Spleen (tissue), 11 donors: ENCODE data around the gene VWA3B. TPM values are rescaled to one million over a fixed set of nuclear protein-coding genes. Genes with fewer than 3 reads are reported as not detected.

ENCODE experiments used
- DNase-seq: peaks from one replicate; pipeline ENCODE4 v3.0.0-alpha.2; 2020
- H3K27ac ChIP-seq, 8 donors: fragments of 200-600 bp; sonication (generic) in 7 of 8; 1 replicate in 4 of 8; 2 replicates in 4 of 8; pipeline versions ENCODE4 v1.5.0 to v1.8.0; 2016 to 2021; ENCODE audit warnings: inconsistent platforms in 4 of 8, mild to moderate bottlenecking in 4 of 8, moderate library complexity in 1 of 8
- H3K27me3 ChIP-seq, 7 donors: fragments of 200-600 bp; sonication (generic) in 6 of 7; replicated peaks in 1 of 7; 1 replicate in 4 of 7; 2 replicates in 3 of 7; pipeline versions ENCODE4 v1.5.0 to v1.8.0; 2016 to 2021; ENCODE audit warnings: inconsistent platforms in 3 of 7, mild to moderate bottlenecking in 1 of 7
- H3K36me3 ChIP-seq, 6 donors: fragments of 200-600 bp; sonication (generic) in 5 of 6; 1 replicate in 4 of 6; 2 replicates in 2 of 6; pipeline versions ENCODE4 v1.5.0 to v1.8.0; 2016 to 2021; ENCODE audit warnings: inconsistent platforms in 2 of 6
- H3K4me1 ChIP-seq, 6 donors: fragments of 200-600 bp; sonication (generic) in 5 of 6; 1 replicate in 3 of 6; 2 replicates in 3 of 6; pipeline versions ENCODE4 v1.5.0 to v1.8.0; 2016 to 2021; ENCODE audit warnings: inconsistent platforms in 3 of 6
- H3K4me3 ChIP-seq, 8 donors: fragments of 200-600 bp; sonication (generic) in 7 of 8; 1 replicate in 4 of 8; 2 replicates in 4 of 8; pipeline versions ENCODE4 v1.5.0 to v1.8.0; 2016 to 2021; ENCODE audit warnings: inconsistent platforms in 4 of 8, mild to moderate bottlenecking in 4 of 8, moderate library complexity in 2 of 8
- H3K9me3 ChIP-seq, 8 donors: fragments of 200-600 bp; sonication (generic) in 7 of 8; 1 replicate in 4 of 8; 2 replicates in 4 of 8; pipeline versions ENCODE4 v1.5.0 to v1.8.0; 2016 to 2021; ENCODE audit warnings: inconsistent platforms in 4 of 8
- POLR2A ChIP-seq, 3 donors: fragments of 450-650 bp; IDR thresholded peaks; one replicate each; pipeline ENCODE4 v1.5.1; 2017; ENCODE audit warnings: antibody characterized with exemption in 3 of 3, mild to moderate bottlenecking in 1 of 3
- POLR2AphosphoS5 ChIP-seq, 3 donors: sonication (generic); formaldehyde crosslinking; IDR thresholded peaks; one replicate each; pipeline ENCODE4 v1.5.1; 2017; ENCODE audit warnings: antibody characterized with exemption in 3 of 3
- WGBS, 5 donors: extraction: QIAGEN DNeasy Blood & Tissue Kit in 3 of 5; methylation state at CpG; one replicate each; pipeline versions ENCODE4 v1.1.5 to v1.1.7; 2013 to 2018; 5-methylcytosine and 5-hydroxymethylcytosine counted together
- intact Hi-C: fragments of 100-400 bp; cut with DNase I; formaldehyde crosslinking; loops from one replicate; pipeline ENCODE4 v1.15.0; 2023; ENCODE audit warnings: low total_unique reads
- polyA plus RNA-seq, 3 donors: library from polyadenylated mRNA; stranded (reverse); fragments of 200-250 nt; gene quantifications; one replicate each; pipeline ENCODE4 v1.2.1, GENCODE V29; 2013
- total RNA-seq, 7 donors: library from RNA; depleted of rRNA in 3 of 7; stranded (reverse); fragments of >200 nt in 3 of 7; fragmentation: NEBNext Ultra II Directional in 4 of 7; extraction: Animal tissue kit (Norgen Biotek cat#: 25700) in 4 of 7; gene quantifications; one replicate each; pipeline versions ENCODE4 v1.1.0 to v1.2.1, GENCODE V29; 2016 to 2021
- TF ChIP-seq, protein P1 (sequence below), 11 experiments: fragments of 200-600 bp in 7 of 11; fragments of 450-650 bp in 4 of 11; sonication (generic) in 4 of 11; IDR thresholded peaks in 8 of 11; conservative IDR thresholded peaks in 3 of 11; 1 replicate in 7 of 11; 2 replicates in 4 of 11; pipeline versions ENCODE4 v1.4.0 to v1.8.0; 2016 to 2021; ENCODE audit warnings: antibody characterized with exemption in 11 of 11, inconsistent platforms in 4 of 11, mild to moderate bottlenecking in 1 of 11
- donor health status: healthy with polysubstance abuse.
- donor health status: DM: no; HTN: no; CAD: no; lungs with moderate emphysema.
- donor health status: DM: no; HTN: no; CAD: no.
- donor health status: Bipolar disorder and iron deficiency.
- donor health status: healthy.
- donor health status: DM: no; HTN: no; CAD: no.
- donor health status: DM: yes; HTN: yes; CAD: no.

VWA3B gene
- total and polyA plus RNA-seq, 10 donors: 0.02 to 0.13 TPM; not detected in 8

DNA sequence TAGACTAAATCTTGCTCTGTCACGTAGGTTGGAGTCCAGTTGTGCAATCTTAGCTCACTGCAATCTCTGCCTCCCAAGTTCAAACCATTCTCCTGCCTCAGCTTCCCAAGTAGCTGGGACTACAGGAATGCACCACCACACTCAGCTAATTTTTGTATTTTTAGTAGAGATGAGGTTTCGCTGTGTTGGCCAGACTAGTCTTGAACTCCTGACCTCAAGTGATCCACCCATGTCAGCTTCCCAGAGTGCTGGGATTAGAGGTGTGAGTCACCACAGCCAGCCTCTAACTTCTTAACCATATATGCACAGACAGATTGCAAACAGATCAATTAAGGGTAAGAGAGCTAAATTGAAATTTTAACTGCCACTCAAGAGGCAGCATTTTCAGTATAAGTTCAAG is 237.2 kb downstream of the VWA3B start:
- WGBS, 5 donors: 67 to 83% (median 75%) methylated on average over 2 of the region's 2 CpGs

DNA sequence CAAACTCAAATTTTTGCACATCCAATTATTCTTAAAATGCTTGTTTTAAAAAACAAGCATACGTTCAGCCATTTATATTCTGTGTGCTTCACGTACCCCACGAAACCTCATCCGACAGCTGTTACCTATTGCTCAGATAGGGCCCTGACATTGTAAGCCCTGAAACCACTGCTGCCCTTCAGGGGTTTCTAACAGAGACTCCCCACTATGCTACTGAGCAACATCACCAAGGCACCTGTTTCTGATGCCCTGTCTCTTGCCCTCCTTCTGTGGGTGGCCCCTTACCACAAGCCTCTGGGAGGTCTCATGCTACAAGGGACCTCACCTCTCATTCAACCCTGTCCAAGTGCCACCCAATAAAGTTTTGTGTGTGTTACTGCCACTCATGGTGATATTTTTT is 240.8 kb downstream of the VWA3B start:
- no peak overlapping the region for H3K27ac ChIP-seq
- no peaks in the 10 kb centered on the region for H3K36me3 ChIP-seq
- no peaks in the 10 kb centered on the region for H3K4me1 ChIP-seq
- 93 to 96% (median 95%) methylated on average over 4 of the region's 4 CpGs for WGBS, 5 donors
- DNase-seq: no peak
- H3K4me3 ChIP-seq: no peak overlapping the region
- no peak for TF ChIP-seq POLR2AphosphoS5 (IDR thresholded peaks at IDR 0.05)
- H3K9me3 ChIP-seq: peaks cover 0 to 27% (median 20%) of the 10 kb centered on the region in 8 donors
- intact Hi-C loops: no loop called here
- H3K27me3 ChIP-seq: peaks cover 0 to 4% (median 0%) of the 10 kb centered on the region in 7 donors

More for the DNA sequence above, 237.2 kb downstream of the VWA3B start:
- Histone ChIP-seq H3K27me3 (peaks cover 0 to 10% (median 0%) of the 10 kb centered on the region in 7 donors), H3K27ac (no peak overlapping the region), H3K9me3 (peaks cover 0 to 63% (median 55%) of the 10 kb centered on the region in 8 donors), H3K4me1 (no peaks in the 10 kb centered on the region), H3K36me3 (no peaks in the 10 kb centered on the region), H3K4me3 (no peak overlapping the region)
- intact Hi-C loops: no loop called here
- DNase-seq: no peak
- TF ChIP-seq POLR2A (IDR thresholded peaks at IDR 0.05) (no peak), POLR2AphosphoS5 (IDR thresholded peaks at IDR 0.05) (no peak)
- TF ChIP-seq, protein P1, sequence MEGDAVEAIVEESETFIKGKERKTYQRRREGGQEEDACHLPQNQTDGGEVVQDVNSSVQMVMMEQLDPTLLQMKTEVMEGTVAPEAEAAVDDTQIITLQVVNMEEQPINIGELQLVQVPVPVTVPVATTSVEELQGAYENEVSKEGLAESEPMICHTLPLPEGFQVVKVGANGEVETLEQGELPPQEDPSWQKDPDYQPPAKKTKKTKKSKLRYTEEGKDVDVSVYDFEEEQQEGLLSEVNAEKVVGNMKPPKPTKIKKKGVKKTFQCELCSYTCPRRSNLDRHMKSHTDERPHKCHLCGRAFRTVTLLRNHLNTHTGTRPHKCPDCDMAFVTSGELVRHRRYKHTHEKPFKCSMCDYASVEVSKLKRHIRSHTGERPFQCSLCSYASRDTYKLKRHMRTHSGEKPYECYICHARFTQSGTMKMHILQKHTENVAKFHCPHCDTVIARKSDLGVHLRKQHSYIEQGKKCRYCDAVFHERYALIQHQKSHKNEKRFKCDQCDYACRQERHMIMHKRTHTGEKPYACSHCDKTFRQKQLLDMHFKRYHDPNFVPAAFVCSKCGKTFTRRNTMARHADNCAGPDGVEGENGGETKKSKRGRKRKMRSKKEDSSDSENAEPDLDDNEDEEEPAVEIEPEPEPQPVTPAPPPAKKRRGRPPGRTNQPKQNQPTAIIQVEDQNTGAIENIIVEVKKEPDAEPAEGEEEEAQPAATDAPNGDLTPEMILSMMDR (IDR thresholded peaks at IDR 0.05 in 8 of 11, conservative IDR thresholded peaks at IDR 0.05 in 3 of 11): no peak

DNA sequence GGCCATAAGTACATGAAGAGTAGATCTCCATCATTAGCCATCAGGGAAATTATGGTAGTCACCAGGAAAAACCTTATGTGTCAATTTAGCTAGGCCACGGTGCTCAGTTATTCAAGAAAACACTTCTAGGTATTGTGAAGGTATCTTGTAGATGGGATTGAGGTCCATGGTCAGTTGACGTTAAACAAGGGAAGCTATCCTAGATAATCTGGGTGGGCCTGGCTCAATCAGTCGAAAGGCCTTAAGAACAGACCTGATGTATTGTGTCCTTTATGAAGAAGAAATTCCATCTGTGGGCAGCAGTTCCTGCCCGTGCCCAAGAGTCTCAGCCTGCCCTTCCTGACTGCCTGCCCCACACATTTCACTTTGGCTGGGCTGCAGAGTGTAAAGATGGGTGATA is 242.6 kb downstream of the VWA3B start:
- peaks cover 0 to 11% (median 4%) of the 10 kb centered on the region in 8 donors for H3K9me3 ChIP-seq
- H3K27me3 ChIP-seq: peaks cover 0 to 9% (median 0%) of the 10 kb centered on the region in 7 donors
- H3K36me3 ChIP-seq: no peaks in the 10 kb centered on the region
- TF ChIP-seq POLR2AphosphoS5 (IDR thresholded peaks at IDR 0.05) (no peak), POLR2A (IDR thresholded peaks at IDR 0.05) (no peak)
- TF ChIP-seq, protein P1 (IDR thresholded peaks at IDR 0.05 in 8 of 11, conservative IDR thresholded peaks at IDR 0.05 in 3 of 11): no peak
- no peak overlapping the region for H3K27ac ChIP-seq
- intact Hi-C loops: no loop called here
- no peaks in the 10 kb centered on the region for H3K4me1 ChIP-seq
- no peak overlapping the region for H3K4me3 ChIP-seq
- DNase-seq: no peak
- 76 to 94% (median 82%) methylated on average over 4 of the region's 4 CpGs for WGBS, 5 donors

DNA sequence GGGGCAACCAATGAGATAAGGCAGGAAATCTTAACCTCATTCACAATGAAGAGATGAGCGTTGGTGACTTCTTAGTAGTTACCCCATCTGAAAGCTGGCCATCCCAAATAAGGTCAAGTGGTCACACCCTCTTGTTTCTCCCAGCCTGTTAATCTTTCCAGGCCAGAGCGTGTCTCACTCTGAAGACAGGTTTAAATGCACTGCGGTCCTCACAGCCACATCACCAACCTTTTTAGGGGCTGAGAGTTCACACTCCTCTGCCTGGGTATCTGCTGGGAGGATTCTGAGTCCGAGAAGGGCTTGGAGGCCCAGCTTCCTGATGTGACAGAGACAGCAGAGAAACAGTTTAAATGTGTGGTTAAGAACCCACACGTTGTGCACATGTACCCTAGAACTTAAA is 246.0 kb downstream of the VWA3B start:
- no peak overlapping the region for H3K4me3 ChIP-seq
- H3K4me1 ChIP-seq: no peaks in the 10 kb centered on the region
- TF ChIP-seq, protein P1 (IDR thresholded peaks at IDR 0.05 in 8 of 11, conservative IDR thresholded peaks at IDR 0.05 in 3 of 11): no peak
- TF ChIP-seq POLR2A (IDR thresholded peaks at IDR 0.05) (no peak), POLR2AphosphoS5 (IDR thresholded peaks at IDR 0.05) (no peak)
- H3K9me3 ChIP-seq: peaks cover 0 to 8% (median 2%) of the 10 kb centered on the region in 8 donors
- DNase-seq: no peak
- 71 to 84% (median 81%) methylated on average over 5 of the region's 5 CpGs for WGBS, 5 donors
- intact Hi-C loops: no loop called here
- peaks cover 0 to 9% (median 0%) of the 10 kb centered on the region in 7 donors for H3K27me3 ChIP-seq
- no peak overlapping the region for H3K27ac ChIP-seq
- no peaks in the 10 kb centered on the region for H3K36me3 ChIP-seq

DNA sequence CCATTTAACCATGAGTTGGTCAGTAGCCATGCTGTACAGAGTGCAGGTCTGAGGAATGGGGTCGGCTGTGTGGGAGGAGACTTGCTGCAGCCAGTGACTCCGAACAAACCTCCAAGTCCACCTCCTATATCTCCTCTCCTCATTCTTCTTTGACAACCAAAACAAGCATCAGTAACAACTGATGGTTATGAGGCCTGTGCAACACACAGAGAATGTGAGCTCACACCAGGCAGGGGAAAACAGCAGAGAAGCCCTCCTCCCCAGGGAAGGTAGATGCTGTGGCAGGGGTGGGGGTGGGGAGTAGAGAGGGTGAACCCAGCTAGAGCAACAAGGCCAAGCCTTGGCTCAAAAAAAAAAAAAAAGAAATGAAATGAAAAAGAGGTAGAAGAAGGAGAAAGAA is 247.0 kb downstream of the VWA3B start:
- H3K27me3 ChIP-seq: peaks cover 0 to 9% (median 0%) of the 10 kb centered on the region in 7 donors
- 54 to 73% (median 57%) methylated on average over 2 of the region's 2 CpGs for WGBS, 5 donors
- no peaks in the 10 kb centered on the region for H3K36me3 ChIP-seq
- peaks cover 0 to 9% (median 3%) of the 10 kb centered on the region in 8 donors for H3K9me3 ChIP-seq
- no peak for DNase-seq
- H3K4me1 ChIP-seq: no peaks in the 10 kb centered on the region
- TF ChIP-seq POLR2A (IDR thresholded peaks at IDR 0.05) (no peak), POLR2AphosphoS5 (IDR thresholded peaks at IDR 0.05) (no peak)
- TF ChIP-seq, protein P1 (IDR thresholded peaks at IDR 0.05 in 8 of 11, conservative IDR thresholded peaks at IDR 0.05 in 3 of 11): no peak
- no peak overlapping the region for H3K27ac ChIP-seq
- intact Hi-C loops: no loop called here
- H3K4me3 ChIP-seq: no peak overlapping the region
